HEK293 (cell line): ENCODE data around the gene TNS3.
A peak's percentile ranks its signal among the peaks of the same experiment; 100 is the strongest.

ENCODE experiments used
- CTCF ChIA-PET: fragments of 350-600 bp; formaldehyde crosslinking; extraction: SDS; loops from one replicate; lab custom pipeline; 2021; ENCODE audit warnings: antibody characterized with exemption; lab: Yijun Ruan, JAX
- POLR2A ChIA-PET: fragments of 300-600 bp; formaldehyde crosslinking; extraction: SDS; loops from one replicate; lab custom pipeline; 2020; ENCODE audit warnings: antibody characterized with exemption, inconsistent platforms; lab: Yijun Ruan, JAX
- H3K27ac ChIP-seq: fragments of 200-500 bp; sonication (Bioruptor generic); 2 replicates; pipeline ENCODE4 v1.5.1; 2014; ENCODE audit warnings: low read depth, low read length, control low read depth, inconsistent platforms; ENCODE audit errors: extremely low read depth
- H3K36me3 ChIP-seq, 2 experiments: fragments of 200-500 bp in 1 of 2; sonication (Bioruptor generic) in 1 of 2; 1 replicate in 1 of 2; 2 replicates in 1 of 2; pipeline ENCODE4 v1.5.1; 2014 to 2017; ENCODE audit warnings: inconsistent platforms in 2 of 2, low read length in 2 of 2; ENCODE audit not compliant: control insufficient read depth in 2 of 2, insufficient read depth in 1 of 2
- H3K4me1 ChIP-seq: fragments of 200-500 bp; sonication (Bioruptor generic); 2 replicates; pipeline ENCODE4 v1.5.1; 2014; ENCODE audit warnings: mild to moderate bottlenecking, low read length, inconsistent platforms; ENCODE audit not compliant: control insufficient read depth, insufficient read depth
- H3K4me3 ChIP-seq: 2 replicates; pipeline ENCODE4 v1.5.1; 2011; ENCODE audit warnings: low read depth, mild to moderate bottlenecking, control low read depth, low read length, moderate library complexity
- H3K9me3 ChIP-seq: fragments of 200-500 bp; sonication (Bioruptor generic); 2 replicates; pipeline ENCODE4 v1.5.1; 2014; ENCODE audit warnings: low read depth, low read length, inconsistent platforms; ENCODE audit not compliant: control insufficient read depth, insufficient read depth
- KLF8 ChIP-seq: fragments of 450-650 bp; formaldehyde crosslinking; IDR thresholded peaks from 2 replicates; pipeline ENCODE4 v1.5.1; 2016; ENCODE audit warnings: missing biosample characterization, missing genetic modification characterization
- RBAK ChIP-seq: fragments of 450-650 bp; formaldehyde crosslinking; IDR thresholded peaks from 2 replicates; pipeline ENCODE4 v1.5.1; 2016; ENCODE audit warnings: missing biosample characterization, missing genetic modification characterization
- REPIN1 ChIP-seq: fragments of 450-650 bp; formaldehyde crosslinking; IDR thresholded peaks from 2 replicates; pipeline ENCODE4 v1.5.1; 2017; ENCODE audit warnings: missing biosample characterization, missing genetic modification characterization, low read depth
- SETDB1 ChIP-seq: IDR thresholded peaks from one replicate; pipeline ENCODE4 v1.6.1; 2017; ENCODE audit warnings: mild to moderate bottlenecking, low read length, moderate library complexity, mixed read lengths; ENCODE audit not compliant: insufficient read length
- SP7 ChIP-seq: fragments of 450-650 bp; formaldehyde crosslinking; IDR thresholded peaks from 2 replicates; pipeline ENCODE4 v1.5.1; 2016; ENCODE audit warnings: missing biosample characterization, missing genetic modification characterization
- YY1 ChIP-seq: fragments of 450-650 bp; formaldehyde crosslinking; IDR thresholded peaks from 2 replicates; pipeline ENCODE4 v1.5.1; 2018; ENCODE audit warnings: missing biosample characterization, missing genetic modification characterization
- ZNF10 ChIP-seq: fragments of 450-650 bp; formaldehyde crosslinking; IDR thresholded peaks from 2 replicates; pipeline ENCODE4 v1.5.1; 2017; ENCODE audit warnings: missing biosample characterization, missing genetic modification characterization
- ZNF140 ChIP-seq: fragments of 450-650 bp; formaldehyde crosslinking; IDR thresholded peaks from 2 replicates; pipeline ENCODE4 v1.5.1; 2016; ENCODE audit warnings: missing biosample characterization, missing genetic modification characterization
- ZNF302 ChIP-seq: fragments of 450-650 bp; formaldehyde crosslinking; IDR thresholded peaks from 2 replicates; pipeline ENCODE4 v1.5.1; 2016; ENCODE audit warnings: missing biosample characterization, missing genetic modification characterization, low read depth
- ZNF311 ChIP-seq: fragments of 450-650 bp; formaldehyde crosslinking; IDR thresholded peaks from 2 replicates; pipeline ENCODE4 v1.5.1; 2017; ENCODE audit warnings: missing biosample characterization, missing genetic modification characterization, borderline replicate concordance
- ZNF449 ChIP-seq: fragments of 450-650 bp; formaldehyde crosslinking; IDR thresholded peaks from 2 replicates; pipeline ENCODE4 v1.5.1; 2017; ENCODE audit warnings: missing biosample characterization, mild to moderate bottlenecking, missing genetic modification characterization, moderate library complexity
- ZNF48 ChIP-seq: fragments of 450-650 bp; formaldehyde crosslinking; IDR thresholded peaks from 2 replicates; pipeline ENCODE4 v1.5.1; 2016; ENCODE audit warnings: missing biosample characterization, missing genetic modification characterization
- ZNF501 ChIP-seq: fragments of 450-650 bp; formaldehyde crosslinking; IDR thresholded peaks from 2 replicates; pipeline ENCODE4 v1.5.1; 2016; ENCODE audit warnings: missing biosample characterization, missing genetic modification characterization
- ZNF560 ChIP-seq: fragments of 450-650 bp; formaldehyde crosslinking; IDR thresholded peaks from 2 replicates; pipeline ENCODE4 v1.5.1; 2017; ENCODE audit warnings: missing biosample characterization, missing genetic modification characterization, borderline replicate concordance
- ZNF624 ChIP-seq: fragments of 450-650 bp; formaldehyde crosslinking; IDR thresholded peaks from 2 replicates; pipeline ENCODE4 v1.5.1; 2017; ENCODE audit warnings: missing biosample characterization, missing genetic modification characterization
- ZNF654 ChIP-seq: fragments of 450-650 bp; formaldehyde crosslinking; IDR thresholded peaks from 2 replicates; pipeline ENCODE4 v1.5.1; 2016; ENCODE audit warnings: low read depth, missing biosample characterization, missing genetic modification characterization
- ZNF664 ChIP-seq: fragments of 450-650 bp; formaldehyde crosslinking; IDR thresholded peaks from 2 replicates; pipeline ENCODE4 v1.5.1; 2016; ENCODE audit warnings: missing biosample characterization, missing genetic modification characterization
- ZNF791 ChIP-seq: fragments of 450-650 bp; formaldehyde crosslinking; IDR thresholded peaks from 2 replicates; pipeline ENCODE4 v1.5.1; 2016; ENCODE audit warnings: missing biosample characterization, missing genetic modification characterization
- ZSCAN16 ChIP-seq: fragments of 450-650 bp; formaldehyde crosslinking; IDR thresholded peaks from 2 replicates; pipeline ENCODE4 v1.5.1; 2016; ENCODE audit warnings: missing biosample characterization, missing genetic modification characterization
- TF ChIP-seq, protein P1 (sequence below): fragments of 450-650 bp; formaldehyde crosslinking; conservative IDR thresholded peaks from 2 replicates; pipeline ENCODE4 v1.5.1; 2016; ENCODE audit warnings: low read depth, missing biosample characterization, missing genetic modification characterization
- TF ChIP-seq, protein P2 (sequence below): fragments of 450-650 bp; formaldehyde crosslinking; IDR thresholded peaks from 2 replicates; pipeline ENCODE4 v1.5.1; 2016; ENCODE audit warnings: missing biosample characterization, missing genetic modification characterization
- TF ChIP-seq, protein P3 (sequence below): fragments of 450-650 bp; formaldehyde crosslinking; IDR thresholded peaks from 2 replicates; pipeline ENCODE4 v1.5.1; 2016; ENCODE audit warnings: missing biosample characterization, missing genetic modification characterization

TNS3 gene

DNA sequence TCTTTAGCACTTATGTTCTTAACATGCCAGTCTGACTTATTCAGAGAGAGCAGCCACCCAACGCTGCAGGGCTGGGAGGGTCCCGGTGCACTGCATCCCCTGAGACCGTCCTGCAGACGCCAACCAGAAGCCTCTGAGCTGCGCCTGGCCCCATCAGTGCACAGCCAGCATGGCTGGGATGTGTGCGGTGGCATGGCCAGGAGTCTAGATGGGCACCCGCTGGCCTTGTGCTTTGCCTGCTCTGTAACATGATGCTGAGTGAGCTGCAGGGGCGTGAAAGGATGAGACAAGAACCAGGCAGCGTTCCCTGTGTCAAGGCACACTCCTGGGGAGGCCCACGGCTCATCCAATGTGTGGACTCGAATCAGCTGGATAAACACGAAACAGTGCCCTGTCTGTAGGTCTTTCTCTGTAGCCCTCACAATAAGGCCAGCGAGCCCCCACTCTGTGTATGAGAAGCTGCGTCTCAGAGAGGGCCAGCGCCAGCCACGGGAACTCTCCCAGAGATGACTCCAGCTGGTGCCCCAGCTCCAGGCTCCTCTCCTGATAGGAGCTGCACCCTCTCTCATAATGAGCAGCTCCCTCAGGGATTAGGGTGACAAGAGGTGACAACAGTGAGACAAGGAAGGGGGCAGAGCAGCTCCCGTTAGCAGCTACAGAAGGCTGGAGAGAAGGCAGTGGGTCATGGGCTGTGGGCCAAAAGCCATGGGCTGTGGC, 96.8 kb downstream of the TNS3 start:
- no peak overlapping the region for H3K27ac ChIP-seq
- H3K4me3 ChIP-seq, result no peak overlapping the region
- H3K36me3 ChIP-seq, result no peaks in the 10 kb centered on the region
- no peaks in the 10 kb centered on the region for H3K9me3 ChIP-seq
- TF ChIP-seq, protein P1, sequence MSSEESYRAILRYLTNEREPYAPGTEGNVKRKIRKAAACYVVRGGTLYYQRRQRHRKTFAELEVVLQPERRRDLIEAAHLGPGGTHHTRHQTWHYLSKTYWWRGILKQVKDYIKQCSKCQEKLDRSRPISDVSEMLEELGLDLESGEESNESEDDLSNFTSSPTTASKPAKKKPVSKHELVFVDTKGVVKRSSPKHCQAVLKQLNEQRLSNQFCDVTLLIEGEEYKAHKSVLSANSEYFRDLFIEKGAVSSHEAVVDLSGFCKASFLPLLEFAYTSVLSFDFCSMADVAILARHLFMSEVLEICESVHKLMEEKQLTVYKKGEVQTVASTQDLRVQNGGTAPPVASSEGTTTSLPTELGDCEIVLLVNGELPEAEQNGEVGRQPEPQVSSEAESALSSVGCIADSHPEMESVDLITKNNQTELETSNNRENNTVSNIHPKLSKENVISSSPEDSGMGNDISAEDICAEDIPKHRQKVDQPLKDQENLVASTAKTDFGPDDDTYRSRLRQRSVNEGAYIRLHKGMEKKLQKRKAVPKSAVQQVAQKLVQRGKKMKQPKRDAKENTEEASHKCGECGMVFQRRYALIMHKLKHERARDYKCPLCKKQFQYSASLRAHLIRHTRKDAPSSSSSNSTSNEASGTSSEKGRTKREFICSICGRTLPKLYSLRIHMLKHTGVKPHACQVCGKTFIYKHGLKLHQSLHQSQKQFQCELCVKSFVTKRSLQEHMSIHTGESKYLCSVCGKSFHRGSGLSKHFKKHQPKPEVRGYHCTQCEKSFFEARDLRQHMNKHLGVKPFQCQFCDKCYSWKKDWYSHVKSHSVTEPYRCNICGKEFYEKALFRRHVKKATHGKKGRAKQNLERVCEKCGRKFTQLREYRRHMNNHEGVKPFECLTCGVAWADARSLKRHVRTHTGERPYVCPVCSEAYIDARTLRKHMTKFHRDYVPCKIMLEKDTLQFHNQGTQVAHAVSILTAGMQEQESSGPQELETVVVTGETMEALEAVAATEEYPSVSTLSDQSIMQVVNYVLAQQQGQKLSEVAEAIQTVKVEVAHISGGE, result no peak
- TF ChIP-seq KLF8 (tag by site-specific recombination), result no peak
- no peak for TF ChIP-seq ZNF449 (tag by site-specific recombination)
- no peak for TF ChIP-seq ZNF560 (tag by site-specific recombination)
- no peak for TF ChIP-seq ZNF302 (tag by site-specific recombination)
- ChIA-PET CTCF (interaction anchor here (1.1 kb wide), 1 partner anchor 218 kb away, joined by 3 read pairs; no protein-coding TSS in a partner anchor), POLR2A (interaction anchor here (0.6 to 1.0 kb wide), 3 partner anchors 9 to 121 kb away, joined by 3 read pairs; no protein-coding TSS in a partner anchor)
- peaks cover 10% of the 10 kb centered on the region for H3K4me1 ChIP-seq

- TF ChIP-seq SETDB1 (peak; percentile 36), ZNF501 (tag by site-specific recombination) (no peak)
- CTCF ChIA-PET, result interaction anchor here (0.9 to 1.1 kb wide), 3 partner anchors 39 to 302 kb away, joined by 3 read pairs; no protein-coding TSS in a partner anchor
Measured at GRCh38 chr7:47484457-47484856, 97.5 kb downstream of the TNS3 start.

DNA sequence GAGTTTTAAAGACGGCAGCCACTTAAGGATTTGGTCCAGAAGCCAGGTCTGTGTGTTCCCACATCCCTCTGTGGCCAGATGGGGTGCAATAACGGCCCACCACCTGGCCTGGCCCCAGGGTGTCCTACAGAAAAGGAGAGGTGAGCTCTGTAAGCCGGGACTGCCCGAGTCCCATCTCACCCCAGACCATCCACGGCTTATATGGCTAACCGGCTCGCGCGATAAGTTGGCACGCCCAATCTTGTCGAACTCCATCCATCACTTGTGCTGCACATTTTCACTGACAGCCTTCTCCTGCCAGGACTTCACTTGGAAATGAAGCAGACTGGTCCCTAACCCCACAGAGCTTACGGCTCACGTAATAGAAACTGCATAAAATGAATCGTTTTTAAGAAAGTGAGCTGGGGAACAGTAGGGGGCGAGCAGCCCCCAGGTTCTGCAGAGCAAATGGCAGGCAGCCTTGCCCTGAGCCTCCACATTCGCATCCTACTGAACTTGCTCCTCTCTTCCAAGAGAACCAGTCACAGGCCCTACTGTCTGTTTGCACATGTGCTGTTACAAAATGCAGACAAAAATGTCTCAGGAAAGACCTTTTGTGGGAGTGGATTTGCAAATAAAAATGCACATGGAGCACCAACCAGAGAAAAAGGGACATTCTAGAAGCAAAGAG, 98.2 kb downstream of the TNS3 start:
- H3K27ac ChIP-seq, result no peak overlapping the region
- TF ChIP-seq REPIN1 (tag by site-specific recombination), result no peak
- no peak for TF ChIP-seq ZNF48 (tag by site-specific recombination)
- TF ChIP-seq SP7, result no peak
- TF ChIP-seq ZNF664 (tag by site-specific recombination), result no peak
- no peak for TF ChIP-seq ZNF311
- no peak for TF ChIP-seq ZNF624 (tag by site-specific recombination)
- no peak for TF ChIP-seq ZSCAN16 (tag by site-specific recombination)
- TF ChIP-seq, protein P2, sequence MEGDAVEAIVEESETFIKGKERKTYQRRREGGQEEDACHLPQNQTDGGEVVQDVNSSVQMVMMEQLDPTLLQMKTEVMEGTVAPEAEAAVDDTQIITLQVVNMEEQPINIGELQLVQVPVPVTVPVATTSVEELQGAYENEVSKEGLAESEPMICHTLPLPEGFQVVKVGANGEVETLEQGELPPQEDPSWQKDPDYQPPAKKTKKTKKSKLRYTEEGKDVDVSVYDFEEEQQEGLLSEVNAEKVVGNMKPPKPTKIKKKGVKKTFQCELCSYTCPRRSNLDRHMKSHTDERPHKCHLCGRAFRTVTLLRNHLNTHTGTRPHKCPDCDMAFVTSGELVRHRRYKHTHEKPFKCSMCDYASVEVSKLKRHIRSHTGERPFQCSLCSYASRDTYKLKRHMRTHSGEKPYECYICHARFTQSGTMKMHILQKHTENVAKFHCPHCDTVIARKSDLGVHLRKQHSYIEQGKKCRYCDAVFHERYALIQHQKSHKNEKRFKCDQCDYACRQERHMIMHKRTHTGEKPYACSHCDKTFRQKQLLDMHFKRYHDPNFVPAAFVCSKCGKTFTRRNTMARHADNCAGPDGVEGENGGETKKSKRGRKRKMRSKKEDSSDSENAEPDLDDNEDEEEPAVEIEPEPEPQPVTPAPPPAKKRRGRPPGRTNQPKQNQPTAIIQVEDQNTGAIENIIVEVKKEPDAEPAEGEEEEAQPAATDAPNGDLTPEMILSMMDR (tag by site-specific recombination), result no peak
- TF ChIP-seq ZNF10 (tag by site-specific recombination), result no peak
- TF ChIP-seq ZNF140 (tag by site-specific recombination), result no peak
- TF ChIP-seq RBAK (tag by site-specific recombination), result no peak
- TF ChIP-seq, protein P3, sequence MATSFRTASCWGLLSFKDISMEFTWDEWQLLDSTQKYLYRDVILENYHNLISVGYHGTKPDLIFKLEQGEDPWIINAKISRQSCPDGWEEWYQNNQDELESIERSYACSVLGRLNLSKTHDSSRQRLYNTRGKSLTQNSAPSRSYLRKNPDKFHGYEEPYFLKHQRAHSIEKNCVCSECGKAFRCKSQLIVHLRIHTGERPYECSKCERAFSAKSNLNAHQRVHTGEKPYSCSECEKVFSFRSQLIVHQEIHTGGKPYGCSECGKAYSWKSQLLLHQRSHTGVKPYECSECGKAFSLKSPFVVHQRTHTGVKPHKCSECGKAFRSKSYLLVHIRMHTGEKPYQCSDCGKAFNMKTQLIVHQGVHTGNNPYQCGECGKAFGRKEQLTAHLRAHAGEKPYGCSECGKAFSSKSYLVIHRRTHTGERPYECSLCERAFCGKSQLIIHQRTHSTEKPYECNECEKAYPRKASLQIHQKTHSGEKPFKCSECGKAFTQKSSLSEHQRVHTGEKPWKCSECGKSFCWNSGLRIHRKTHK (tag by site-specific recombination), result no peak
- TF ChIP-seq ZNF654 (tag by site-specific recombination), result no peak
- TF ChIP-seq YY1 (tag by site-specific recombination), result no peak
- TF ChIP-seq ZNF791 (tag by site-specific recombination), result no peak

More at GRCh38 chr7:47484457-47484856, 97.5 kb downstream of the TNS3 start:
- H3K9me3 ChIP-seq, result no peaks in the 10 kb centered on the region
- H3K36me3 ChIP-seq, result no peaks in the 10 kb centered on the region
- POLR2A ChIA-PET, result interaction anchor here (0.7 to 1.0 kb wide), 2 partner anchors 70 to 120 kb away, joined by 3 read pairs; no protein-coding TSS in a partner anchor
- H3K4me3 ChIP-seq, result no peak overlapping the region
- no peak overlapping the region for H3K27ac ChIP-seq
- H3K4me1 ChIP-seq, result peaks cover 10% of the 10 kb centered on the region

More for the DNA sequence above, 98.2 kb downstream of the TNS3 start:
- Histone ChIP-seq H3K9me3 (no peaks in the 10 kb centered on the region), H3K36me3 (no peaks in the 10 kb centered on the region), H3K4me1 (peaks cover 10% of the 10 kb centered on the region), H3K4me3 (no peak overlapping the region)
- ChIA-PET CTCF (interaction anchor here (0.9 to 1.1 kb wide), 3 partner anchors 38 to 303 kb away, joined by 3 read pairs; no protein-coding TSS in a partner anchor), POLR2A (no interaction called here)
